HUDEP-2 (cell line): Measurements from ENCODE around the gene SERPINA6.
A peak's percentile ranks its signal among the peaks of the same experiment; 100 is the strongest.
"Not testable (repeated sequence)": the region's sequence is repeated elsewhere in the genome, so short reads cannot be mapped to it uniquely, and the experiment has no call there.

Source experiments
- DNase-seq, 76 experiments: peaks; one replicate each; lab custom pipeline; 2025; ENCODE audit not compliant: unreplicated experiment in 76 of 76; lab: John Stamatoyannopoulos, UW

The SERPINA6 gene

GRCh38 chr14:94355191-94355794 is 32.2 kb upstream of the SERPINA6 start:
- DNase-seq: peak in 2 of 76 experiments; percentile 0 to 11

- no peak for DNase-seq
Observed at GRCh38 chr14:94354638-94355185, 31.6 kb upstream of the SERPINA6 start.

- not testable (repeated sequence) for DNase-seq
Observed at GRCh38 chr14:94354190-94354589, 31.1 kb upstream of the SERPINA6 start.

GRCh38 chr14:94349276-94349675 is 26.1 kb upstream of the SERPINA6 start:
- no peak for DNase-seq

GRCh38 chr14:94348836-94349235 is 25.7 kb upstream of the SERPINA6 start:
- no peak for DNase-seq

DNA sequence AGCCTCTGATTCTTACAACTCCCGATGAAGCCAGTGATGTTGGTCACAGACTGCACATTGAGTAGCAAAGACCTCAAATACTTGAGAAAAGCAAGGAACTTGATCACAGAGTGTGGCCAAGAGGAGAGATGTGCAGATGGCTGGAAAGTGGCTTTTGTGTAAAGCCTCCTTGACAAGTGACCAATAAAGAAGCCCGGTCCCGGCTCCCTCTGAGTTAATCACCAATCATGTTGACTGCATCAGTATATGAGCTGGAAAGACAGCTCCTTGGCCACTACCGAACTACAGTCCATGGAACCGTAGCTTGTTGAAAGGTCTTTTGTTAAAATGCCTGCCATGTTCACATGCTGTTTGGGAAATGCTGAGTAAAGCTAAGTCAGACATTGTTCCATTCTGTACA is 23.7 kb upstream of the SERPINA6 start:
- no peak for DNase-seq

GRCh38 chr14:94346065-94346786 is 23.1 kb upstream of the SERPINA6 start:
- DNase-seq: not testable (repeated sequence)

DNA sequence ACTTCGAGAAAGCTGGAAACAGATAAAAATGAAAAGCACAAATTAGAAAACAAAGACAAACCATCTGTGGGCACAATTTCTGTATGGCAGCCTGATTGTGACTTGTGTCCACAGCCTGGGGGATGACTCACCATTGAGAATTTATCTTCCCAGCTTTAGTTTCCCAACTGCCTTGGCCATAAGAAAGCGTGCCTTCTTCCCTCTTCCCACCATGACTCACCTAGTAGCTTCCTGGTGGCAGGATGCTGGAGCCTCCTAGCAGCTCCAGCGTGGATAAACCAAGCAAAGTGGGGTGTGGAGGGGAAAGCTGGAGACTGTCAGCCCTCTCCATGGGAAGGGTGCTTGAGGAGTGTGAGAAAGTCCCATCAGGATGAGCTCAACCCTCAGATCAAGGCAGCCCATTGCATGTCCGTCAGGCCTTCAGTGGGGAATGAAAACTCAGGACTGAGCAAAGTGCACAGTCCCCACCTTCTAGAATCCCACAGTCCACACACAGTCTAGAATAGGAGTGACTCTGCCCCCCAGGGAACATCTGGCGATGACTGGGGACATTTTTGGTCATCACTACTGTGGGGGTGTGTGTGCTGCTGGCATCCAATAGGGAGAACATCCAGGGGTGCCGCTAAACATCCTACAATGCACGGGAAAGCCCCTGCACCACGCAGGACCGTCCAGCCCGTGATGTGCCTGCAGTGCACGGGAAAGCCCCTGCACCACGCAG is 22.4 kb upstream of the SERPINA6 start:
- DNase-seq: no peak

DNA sequence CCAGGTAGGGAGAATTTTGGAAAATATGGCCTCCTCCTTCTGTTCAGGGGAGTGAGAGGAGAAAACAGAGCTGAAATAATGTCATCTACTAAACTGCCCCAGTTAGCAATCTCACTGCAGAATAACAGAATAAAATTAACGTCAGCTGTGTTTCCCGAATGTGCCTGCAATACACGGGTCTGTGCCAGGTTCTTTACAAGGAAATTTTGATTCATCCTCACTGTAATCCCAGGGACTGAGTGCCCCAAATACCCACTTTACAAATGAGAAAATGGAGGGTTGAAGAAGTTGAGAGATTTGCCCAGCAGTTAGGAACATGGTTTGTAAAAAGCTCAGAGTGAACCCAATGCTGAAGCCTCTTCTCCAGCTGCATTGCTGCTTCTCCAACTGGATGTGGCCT is 21.3 kb upstream of the SERPINA6 start:
- no peak for DNase-seq

DNA sequence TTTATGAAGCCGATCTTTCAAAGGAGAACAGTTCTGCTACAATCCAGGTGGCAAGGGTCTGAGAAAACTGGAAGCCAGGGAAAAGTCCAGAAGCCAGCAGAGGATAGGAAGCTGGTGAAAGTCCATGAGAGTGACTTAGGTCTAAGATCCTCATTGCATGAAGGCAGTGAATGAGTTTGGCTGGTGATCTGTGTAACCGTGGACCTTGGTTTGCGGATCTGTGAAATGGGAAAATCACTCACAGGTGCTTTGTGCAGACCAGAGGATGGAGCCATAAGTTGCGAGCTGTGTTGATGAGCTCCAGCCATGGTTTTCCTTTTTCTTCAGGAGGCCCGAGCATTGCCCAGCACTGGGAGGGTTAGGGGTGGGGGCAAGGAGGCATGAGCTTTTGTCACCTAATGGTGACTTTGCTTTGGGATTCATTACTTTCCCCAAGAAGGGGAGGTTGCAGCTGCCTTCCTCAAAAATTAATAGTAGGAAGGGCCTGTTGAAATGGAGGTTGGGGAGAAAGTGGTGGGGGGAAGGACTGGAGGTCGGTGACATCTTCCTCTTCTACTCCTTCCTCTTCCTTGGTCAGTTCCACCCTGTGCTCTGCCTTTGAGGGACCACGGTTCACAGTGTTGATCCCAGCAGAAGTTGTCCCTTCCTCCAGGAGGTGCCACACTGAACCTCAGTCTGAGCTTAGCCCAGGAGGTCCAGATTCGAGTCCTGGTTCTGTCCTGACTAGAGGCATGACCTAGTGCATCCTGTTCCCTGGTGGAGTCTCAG is 20.3 kb upstream of the SERPINA6 start:
- DNase-seq: no peak

DNA sequence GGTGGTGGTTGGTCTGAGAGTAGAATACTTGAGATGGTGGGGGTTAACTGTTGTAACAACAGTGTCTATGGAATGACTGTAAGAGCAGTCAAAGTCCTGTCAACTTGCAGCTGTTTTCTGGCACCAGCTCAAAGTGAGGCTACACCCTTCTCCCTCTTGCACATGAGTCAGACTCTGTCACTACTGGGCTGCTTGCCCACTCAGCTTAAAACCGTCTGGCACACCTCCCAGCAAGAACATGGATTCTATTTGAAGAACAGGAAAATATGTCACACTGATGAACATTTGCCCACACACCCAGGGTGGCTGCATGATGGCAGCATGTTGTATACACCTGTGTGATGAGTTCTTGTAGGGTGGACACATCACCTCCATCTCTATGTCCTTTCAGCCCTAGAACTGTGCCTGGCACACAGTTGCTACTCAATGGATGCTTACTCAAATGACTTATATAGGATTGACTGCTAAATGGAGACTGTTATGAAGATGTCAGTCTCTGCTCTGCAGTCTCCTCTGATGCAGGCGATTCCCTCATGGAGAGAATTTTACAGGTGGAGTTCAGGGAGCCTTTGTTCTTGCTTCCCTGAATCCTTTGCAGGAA is 19.3 kb upstream of the SERPINA6 start:
- DNase-seq: peak in 73 of 76 experiments; percentile 5 to 93 (median 76)

DNA sequence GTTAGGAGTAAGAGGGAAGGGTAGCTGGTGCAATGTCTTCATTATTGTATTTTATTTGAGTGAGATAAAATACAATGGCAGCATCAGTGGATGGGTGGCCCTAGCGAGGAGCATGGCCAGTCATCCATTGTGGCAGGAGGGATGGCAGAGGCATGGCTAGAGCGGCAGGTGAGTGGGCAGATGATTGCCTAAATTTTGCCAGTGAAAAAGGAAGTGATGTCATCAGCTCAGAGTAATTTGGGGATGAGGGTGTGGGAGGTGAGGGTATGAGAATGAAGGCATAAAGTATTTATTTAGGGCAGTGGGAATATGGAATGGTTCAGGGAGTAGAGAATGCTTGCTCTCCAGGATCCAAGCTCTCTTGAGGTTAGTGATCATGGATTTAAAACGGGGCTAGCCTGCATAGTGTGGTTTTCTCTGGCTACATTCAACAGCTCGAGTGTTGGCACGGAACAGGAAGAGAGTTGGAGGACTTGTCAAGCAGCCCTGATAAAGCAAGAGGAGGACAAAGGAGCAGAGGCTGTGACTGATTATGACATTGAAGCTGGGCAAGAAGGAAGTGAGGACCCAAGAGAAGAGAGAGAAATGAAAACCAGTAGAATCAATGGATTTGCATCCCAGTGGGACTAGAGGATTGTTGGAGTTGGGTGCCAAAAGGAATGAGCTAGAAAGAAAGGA is 18.7 kb upstream of the SERPINA6 start:
- peak in 4 of 76 experiments; percentile 15 to 45 (median 29) for DNase-seq

GRCh38 chr14:94340533-94340932 is 17.4 kb upstream of the SERPINA6 start:
- DNase-seq: no peak

- no peak for DNase-seq
Observed at GRCh38 chr14:94338023-94338422, 14.9 kb upstream of the SERPINA6 start.

DNA sequence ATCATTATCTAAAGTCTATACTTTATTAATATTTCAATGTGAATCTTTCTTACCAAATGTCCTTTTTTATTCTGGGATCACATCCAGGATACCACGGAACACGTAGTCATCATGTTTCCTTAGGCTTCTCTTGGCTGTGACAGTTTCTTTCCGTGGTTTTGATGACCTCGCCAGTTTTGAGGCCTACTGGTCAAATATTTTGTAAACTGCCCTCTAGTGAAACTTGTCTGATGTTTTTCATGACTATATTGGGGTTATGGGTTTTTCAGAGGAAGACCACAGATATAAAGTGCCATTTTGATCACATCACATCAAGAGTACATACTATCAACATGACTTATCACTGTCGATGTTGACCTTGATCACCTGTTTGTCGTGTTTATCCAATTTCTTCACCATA is 14.1 kb upstream of the SERPINA6 start:
- peak in 3 of 76 experiments; percentile 2 to 21 (median 9) for DNase-seq

DNA sequence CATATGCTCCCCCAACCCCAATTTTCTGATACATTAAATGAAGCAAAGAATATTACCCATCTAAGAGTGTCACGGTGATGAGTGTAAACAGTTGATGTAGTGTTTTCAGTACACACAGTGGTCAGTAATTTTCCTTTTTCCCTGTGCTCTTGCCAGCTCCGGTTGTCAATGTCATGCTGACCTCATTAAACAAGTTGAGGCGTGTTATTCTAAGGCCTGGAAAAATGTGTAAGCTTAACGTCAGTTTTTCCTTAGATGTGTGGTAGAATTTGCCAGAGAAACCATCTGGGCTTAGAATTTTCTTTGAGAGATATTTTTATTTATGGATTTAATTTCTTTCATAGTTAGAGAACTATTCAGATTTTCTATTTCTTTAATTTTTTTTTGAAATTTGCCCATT is 11.7 kb upstream of the SERPINA6 start:
- DNase-seq: no peak

- DNase-seq: no peak
Observed at GRCh38 chr14:94332587-94332986, 9.5 kb upstream of the SERPINA6 start.

GRCh38 chr14:94332063-94332583 is 9.0 kb upstream of the SERPINA6 start:
- no peak for DNase-seq

DNA sequence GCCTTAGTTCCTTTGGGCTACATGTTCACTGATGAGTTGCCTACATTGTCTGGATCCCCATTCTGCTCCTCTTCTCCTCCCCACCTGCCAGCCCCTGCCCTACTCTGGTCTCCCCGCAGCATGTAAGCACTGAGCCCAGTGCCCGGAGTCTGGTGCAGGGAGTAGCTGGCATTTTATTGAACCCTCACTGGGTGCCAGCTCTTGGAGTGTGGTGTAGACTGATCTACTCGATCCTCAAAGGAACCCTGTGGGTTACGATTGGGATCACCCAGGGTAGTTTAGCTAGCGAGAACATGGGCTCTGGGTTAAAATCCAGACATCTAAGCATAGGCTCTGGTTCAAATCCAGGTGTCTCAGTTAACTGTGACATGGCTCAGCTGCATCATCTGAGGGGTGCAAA is 8.3 kb upstream of the SERPINA6 start:
- no peak for DNase-seq

- DNase-seq: no peak
Observed at GRCh38 chr14:94330857-94331256, 7.7 kb upstream of the SERPINA6 start.
